Uterus (tissue), 4 donors: ENCODE results near the gene S100A6. TPM values are rescaled to one million over a fixed set of nuclear protein-coding genes. Genes with fewer than 3 reads are reported as not detected.

Source experiments
- DNase-seq, 2 donors: peaks; one replicate each; pipeline ENCODE4 v3.0.0-alpha.2; 2019 to 2020
- H3K27ac ChIP-seq, 2 donors: fragments of 200-600 bp; sonication (generic); 1 replicate in 1 of 2; 2 replicates in 1 of 2; pipeline ENCODE4 v1.5.1; 2016 to 2018
- H3K27me3 ChIP-seq, 2 donors: fragments of 200-600 bp; sonication (generic); one replicate each; pipeline ENCODE4 v1.5.1; 2018 to 2019; ENCODE audit warnings: control low read depth in 1 of 2
- H3K36me3 ChIP-seq, 2 donors: fragments of 200-600 bp; sonication (generic); one replicate each; pipeline ENCODE4 v1.5.1; 2019; ENCODE audit warnings: control low read depth in 1 of 2
- H3K4me1 ChIP-seq, 2 donors: fragments of 200-600 bp; sonication (generic); one replicate each; pipeline ENCODE4 v1.5.1; 2018 to 2019; ENCODE audit warnings: control low read depth in 1 of 2
- H3K4me3 ChIP-seq, 2 donors: fragments of 200-600 bp; sonication (generic); 1 replicate in 1 of 2; 2 replicates in 1 of 2; pipeline ENCODE4 v1.5.1; 2018 to 2019; ENCODE audit warnings: mild to moderate bottlenecking in 1 of 2
- H3K9me3 ChIP-seq, 2 donors: fragments of 200-600 bp; sonication (generic); one replicate each; pipeline ENCODE4 v1.5.1; 2019; ENCODE audit warnings: control low read depth in 1 of 2
- POLR2A ChIP-seq, 2 donors: fragments of 450-650 bp; IDR thresholded peaks; one replicate each; pipeline ENCODE4 v1.6.1; 2016; ENCODE audit warnings: antibody characterized with exemption in 2 of 2, mild to moderate bottlenecking in 1 of 2, moderate library complexity in 1 of 2
- intact Hi-C: fragments of 100-400 bp; cut with DNase I; formaldehyde crosslinking; loops from one replicate; pipeline ENCODE4 v1.15.1; 2023; ENCODE audit warnings: low total_unique reads
- total RNA-seq, 4 donors: library from RNA; depleted of rRNA in 3 of 4; stranded (reverse); fragments of >200 nt in 3 of 4; gene quantifications; one replicate each; pipeline versions ENCODE4 v1.1.0 to v1.2.4, GENCODE V29; 2014 to 2023
- TF ChIP-seq, protein P1 (sequence below), 4 experiments: fragments of 200-600 bp in 2 of 4; fragments of 450-650 bp in 2 of 4; sonication (generic) in 2 of 4; IDR thresholded peaks; one replicate each; pipeline ENCODE4 v1.5.1; 2016 to 2019; ENCODE audit warnings: antibody characterized with exemption in 4 of 4, mild to moderate bottlenecking in 2 of 4, moderate library complexity in 1 of 4
- donor health status: DM: yes; HTN: yes; CAD: no.

Gene S100A6
- total RNA-seq, 4 donors from 2014 or later = 55.5 to 729 (median 448) TPM

DNA sequence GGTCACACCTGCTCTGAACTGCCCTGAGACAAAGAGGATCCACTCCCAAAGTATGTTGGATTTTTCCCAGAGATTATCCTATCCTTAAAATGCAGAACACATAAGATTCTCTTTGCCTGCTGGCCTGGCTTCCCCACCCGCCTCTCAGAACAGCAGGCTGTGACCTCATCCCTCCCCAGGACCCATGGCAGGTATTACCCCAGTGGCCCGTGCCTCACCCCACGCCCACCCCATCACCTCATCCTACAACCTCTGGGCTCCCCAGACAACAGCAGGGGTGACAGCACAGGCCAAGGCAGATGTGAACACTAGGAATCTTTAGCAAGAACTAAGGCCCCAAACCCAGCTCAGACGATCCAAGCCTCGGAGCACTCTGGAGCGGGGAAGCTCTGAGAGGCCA lies 40.3 kb downstream of the S100A6 start:
- TF ChIP-seq POLR2A (IDR thresholded peaks at IDR 0.05) = no peak
- TF ChIP-seq, protein P1, sequence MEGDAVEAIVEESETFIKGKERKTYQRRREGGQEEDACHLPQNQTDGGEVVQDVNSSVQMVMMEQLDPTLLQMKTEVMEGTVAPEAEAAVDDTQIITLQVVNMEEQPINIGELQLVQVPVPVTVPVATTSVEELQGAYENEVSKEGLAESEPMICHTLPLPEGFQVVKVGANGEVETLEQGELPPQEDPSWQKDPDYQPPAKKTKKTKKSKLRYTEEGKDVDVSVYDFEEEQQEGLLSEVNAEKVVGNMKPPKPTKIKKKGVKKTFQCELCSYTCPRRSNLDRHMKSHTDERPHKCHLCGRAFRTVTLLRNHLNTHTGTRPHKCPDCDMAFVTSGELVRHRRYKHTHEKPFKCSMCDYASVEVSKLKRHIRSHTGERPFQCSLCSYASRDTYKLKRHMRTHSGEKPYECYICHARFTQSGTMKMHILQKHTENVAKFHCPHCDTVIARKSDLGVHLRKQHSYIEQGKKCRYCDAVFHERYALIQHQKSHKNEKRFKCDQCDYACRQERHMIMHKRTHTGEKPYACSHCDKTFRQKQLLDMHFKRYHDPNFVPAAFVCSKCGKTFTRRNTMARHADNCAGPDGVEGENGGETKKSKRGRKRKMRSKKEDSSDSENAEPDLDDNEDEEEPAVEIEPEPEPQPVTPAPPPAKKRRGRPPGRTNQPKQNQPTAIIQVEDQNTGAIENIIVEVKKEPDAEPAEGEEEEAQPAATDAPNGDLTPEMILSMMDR (IDR thresholded peaks at IDR 0.05) = no peak
- H3K4me1 ChIP-seq = peaks cover 0 to 4% of the 10 kb centered on the region in 2 donors
- H3K36me3 ChIP-seq = no peaks in the 10 kb centered on the region
- intact Hi-C loops = no loop called here
- H3K4me3 ChIP-seq = no peak overlapping the region
- no peaks in the 10 kb centered on the region for H3K9me3 ChIP-seq
- peak overlapping the region; percentile 54 to 65 for H3K27ac ChIP-seq
- no peaks in the 10 kb centered on the region for H3K27me3 ChIP-seq
- DNase-seq = no peak

DNA sequence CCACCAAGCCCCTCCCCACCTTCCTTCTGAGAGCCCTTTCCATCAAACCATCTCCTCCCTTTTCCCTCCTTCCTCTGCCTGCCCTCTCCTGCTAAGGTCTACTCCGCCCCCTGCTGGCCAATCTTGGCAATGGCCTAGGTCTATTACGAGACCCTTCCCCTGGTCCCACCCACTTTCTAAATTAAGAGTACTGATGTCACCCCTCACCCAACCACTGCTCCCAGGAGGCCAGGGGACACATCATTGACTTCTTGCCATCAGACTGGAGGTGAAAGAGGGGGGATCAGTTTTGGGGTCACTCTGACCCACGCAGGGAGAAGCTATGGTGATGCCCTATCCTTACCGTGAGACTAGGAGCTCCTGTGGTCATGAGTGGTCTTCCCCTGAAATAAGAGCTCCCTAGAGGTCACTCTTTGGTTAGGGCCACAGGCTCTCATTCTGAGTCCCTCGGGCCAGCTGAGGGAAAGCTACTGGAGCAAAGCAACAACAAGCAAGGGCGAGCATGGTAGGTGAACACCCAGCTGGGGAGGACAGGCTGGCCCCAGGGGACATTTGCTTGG lies 40.7 kb downstream of the S100A6 start:
- no peaks in the 10 kb centered on the region for H3K36me3 ChIP-seq
- no peak for TF ChIP-seq POLR2A (IDR thresholded peaks at IDR 0.05)
- TF ChIP-seq, protein P1 (IDR thresholded peaks at IDR 0.05) = peak; percentile 88 to 93 (median 92)
- peak; percentile 77 to 81 for DNase-seq
- no peak overlapping the region for H3K4me3 ChIP-seq
- peak overlapping the region; percentile 54 to 65 for H3K27ac ChIP-seq
- H3K9me3 ChIP-seq = no peaks in the 10 kb centered on the region
- no peaks in the 10 kb centered on the region for H3K27me3 ChIP-seq
- intact Hi-C loops = no loop called here
- peaks cover 0 to 4% of the 10 kb centered on the region in 2 donors for H3K4me1 ChIP-seq

DNA sequence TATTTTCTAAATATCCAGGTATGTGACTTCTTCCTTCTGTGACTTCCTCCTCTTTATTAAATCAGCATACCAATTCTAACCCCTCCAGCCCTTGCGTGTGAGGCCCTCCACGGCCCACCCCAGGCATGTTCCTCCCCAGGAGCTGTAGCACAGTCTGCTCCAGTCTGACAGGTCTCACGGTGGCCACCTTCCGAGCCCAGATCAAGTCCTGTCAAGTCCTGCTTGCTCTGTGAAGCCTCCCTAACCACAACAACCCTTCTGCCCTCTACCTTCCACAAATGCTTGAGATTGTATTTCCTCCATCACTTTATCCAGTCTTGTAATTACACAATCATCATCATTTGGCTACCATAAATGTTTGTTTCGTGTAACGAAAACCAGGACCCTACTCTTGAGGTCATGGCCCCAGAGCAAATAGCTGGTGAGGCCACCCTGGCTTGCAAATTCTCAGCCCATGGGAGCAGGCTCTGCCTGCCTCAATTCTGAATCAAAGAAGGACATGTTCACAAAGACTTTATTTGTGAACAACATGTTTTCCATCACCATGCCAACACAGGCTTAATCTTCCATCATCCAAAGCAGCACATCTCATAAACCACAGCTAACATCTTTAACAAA lies 42.3 kb downstream of the S100A6 start:
- Histone ChIP-seq H3K27me3 (no peaks in the 10 kb centered on the region), H3K4me3 (no peak overlapping the region), H3K27ac (peak overlapping the region; percentile 54 to 91), H3K9me3 (no peaks in the 10 kb centered on the region), H3K36me3 (no peaks in the 10 kb centered on the region), H3K4me1 (peaks cover 0 to 4% of the 10 kb centered on the region in 2 donors)
- peak in 1 of 2 donors; percentile 47 for DNase-seq
- no peak for TF ChIP-seq POLR2A (IDR thresholded peaks at IDR 0.05)
- TF ChIP-seq, protein P1 (IDR thresholded peaks at IDR 0.05) = no peak
- intact Hi-C loops = no loop called here

DNA sequence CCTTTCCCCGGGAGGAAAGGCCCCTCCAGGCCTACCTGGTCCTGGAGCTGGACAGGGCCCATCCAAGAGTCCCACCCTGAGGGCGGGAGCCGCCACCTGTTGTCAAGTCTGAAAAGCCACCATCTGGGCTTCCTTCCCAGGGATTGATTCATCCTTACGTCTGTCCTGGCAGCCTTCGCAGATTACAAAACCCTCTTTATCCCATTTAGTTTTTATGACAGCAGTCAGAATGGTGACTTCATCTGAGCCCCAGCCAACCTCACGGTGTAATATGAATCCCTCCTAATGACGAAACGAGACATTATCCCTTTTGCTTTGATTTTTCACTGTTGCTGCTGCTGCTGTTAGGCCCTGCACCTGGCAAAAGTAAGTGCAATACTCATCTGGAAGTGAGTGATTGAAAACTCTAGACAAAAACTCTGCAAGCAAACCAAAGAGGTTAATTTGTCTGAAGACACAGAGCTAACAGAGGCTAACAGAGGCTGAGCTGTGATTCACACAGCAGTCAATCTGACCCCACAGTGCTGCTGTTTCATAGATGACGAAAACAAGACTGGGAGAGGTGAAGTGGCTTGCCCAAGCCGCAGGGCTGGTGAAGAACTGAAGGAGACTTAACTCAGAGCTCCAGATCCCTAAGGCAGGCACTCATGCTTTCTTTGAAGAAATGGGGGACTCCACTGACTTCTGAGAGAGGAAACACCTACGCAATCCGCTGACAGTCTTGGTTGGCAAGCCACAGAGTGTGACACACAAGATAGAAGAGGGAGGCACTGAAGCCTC lies 45.3 kb downstream of the S100A6 start:
- Histone ChIP-seq H3K27me3 (no peaks in the 10 kb centered on the region), H3K4me1 (peaks cover 0 to 4% of the 10 kb centered on the region in 2 donors), H3K36me3 (no peaks in the 10 kb centered on the region), H3K4me3 (no peak overlapping the region), H3K27ac (peak overlapping the region; percentile 88 to 91), H3K9me3 (no peaks in the 10 kb centered on the region)
- TF ChIP-seq, protein P1 (IDR thresholded peaks at IDR 0.05) = no peak
- TF ChIP-seq POLR2A (IDR thresholded peaks at IDR 0.05) = no peak
- intact Hi-C loops = no loop called here
- peak; percentile 89 to 96 for DNase-seq

DNA sequence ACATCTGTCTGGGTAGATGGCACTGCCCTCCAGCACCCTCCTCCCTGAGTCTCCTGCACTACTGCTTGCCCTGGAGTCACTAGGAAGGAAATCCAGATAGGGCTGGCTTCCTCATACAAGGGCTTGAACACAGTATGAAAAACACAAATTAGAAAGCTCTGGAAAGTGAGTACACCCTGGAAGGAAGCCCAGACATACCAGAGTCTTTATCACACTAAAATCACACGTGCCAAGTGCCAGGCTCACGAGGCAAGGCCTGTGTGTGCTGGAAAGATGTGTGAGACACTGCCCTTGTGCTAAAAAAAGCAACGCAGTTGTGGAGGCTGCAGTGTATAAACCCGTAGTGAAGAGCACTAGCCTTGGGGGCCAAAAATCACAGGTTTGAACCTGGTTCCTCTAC lies 47.1 kb downstream of the S100A6 start:
- Histone ChIP-seq H3K4me1 (peaks cover 0 to 4% of the 10 kb centered on the region in 2 donors), H3K36me3 (no peaks in the 10 kb centered on the region), H3K4me3 (no peak overlapping the region), H3K27me3 (no peaks in the 10 kb centered on the region), H3K9me3 (no peaks in the 10 kb centered on the region), H3K27ac (peak overlapping the region; percentile 88 to 91)
- peak in 1 of 2 donors; percentile 76 for DNase-seq
- intact Hi-C loops = no loop called here
- TF ChIP-seq, protein P1 (IDR thresholded peaks at IDR 0.05) = no peak
- TF ChIP-seq POLR2A (IDR thresholded peaks at IDR 0.05) = no peak
